HG03469 (cell line): ENCODE results near the gene OR13J1.
"Not testable (repeated sequence)": the region's sequence is repeated elsewhere in the genome, so short reads cannot be mapped to it uniquely, and the experiment has no call there.

Experiments used
- ATAC-seq: cut with Tn5 transposase; IDR thresholded peaks from one replicate; pipeline ENCODE4 v1.9.1; 2021; ENCODE audit warnings: mild to moderate bottlenecking, moderate library complexity, moderate number of reproducible peaks; ENCODE audit not compliant: unreplicated experiment

Gene OR13J1, protein sequence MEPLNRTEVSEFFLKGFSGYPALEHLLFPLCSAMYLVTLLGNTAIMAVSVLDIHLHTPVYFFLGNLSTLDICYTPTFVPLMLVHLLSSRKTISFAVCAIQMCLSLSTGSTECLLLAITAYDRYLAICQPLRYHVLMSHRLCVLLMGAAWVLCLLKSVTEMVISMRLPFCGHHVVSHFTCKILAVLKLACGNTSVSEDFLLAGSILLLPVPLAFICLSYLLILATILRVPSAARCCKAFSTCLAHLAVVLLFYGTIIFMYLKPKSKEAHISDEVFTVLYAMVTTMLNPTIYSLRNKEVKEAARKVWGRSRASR

DNA sequence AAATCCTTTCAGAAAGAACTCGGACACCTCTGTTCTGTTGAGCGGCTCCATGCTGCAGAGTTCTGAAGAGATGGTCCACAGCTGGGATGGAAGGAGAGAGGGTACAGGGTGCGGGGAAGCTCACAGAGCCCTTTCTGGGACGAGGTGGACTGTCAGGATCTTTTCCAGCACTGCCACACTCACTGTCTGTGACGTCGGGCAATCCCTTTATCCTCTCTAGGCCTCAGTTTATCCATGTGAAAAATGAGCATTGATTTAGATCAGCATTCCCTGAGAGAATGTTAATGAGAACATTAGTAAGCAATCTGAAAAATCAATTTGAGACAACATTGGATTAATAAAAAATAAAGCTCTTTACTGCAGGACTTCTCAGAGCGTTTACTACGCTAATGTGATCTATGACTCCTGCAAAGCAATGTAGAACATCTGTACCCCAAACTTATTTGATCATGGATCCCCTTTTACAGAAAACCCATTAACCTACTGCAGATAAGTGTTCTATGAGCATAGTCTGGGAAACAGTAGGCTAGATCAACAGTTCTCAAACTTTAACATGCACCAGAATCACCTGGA, at the start of gene OR13J1:
OR13J1 (minus strand) TSS at position 51 of the 573 bp plus-strand sequence; CDS start at position 51, 0 bp downstream.
- ATAC-seq: no peak

DNA sequence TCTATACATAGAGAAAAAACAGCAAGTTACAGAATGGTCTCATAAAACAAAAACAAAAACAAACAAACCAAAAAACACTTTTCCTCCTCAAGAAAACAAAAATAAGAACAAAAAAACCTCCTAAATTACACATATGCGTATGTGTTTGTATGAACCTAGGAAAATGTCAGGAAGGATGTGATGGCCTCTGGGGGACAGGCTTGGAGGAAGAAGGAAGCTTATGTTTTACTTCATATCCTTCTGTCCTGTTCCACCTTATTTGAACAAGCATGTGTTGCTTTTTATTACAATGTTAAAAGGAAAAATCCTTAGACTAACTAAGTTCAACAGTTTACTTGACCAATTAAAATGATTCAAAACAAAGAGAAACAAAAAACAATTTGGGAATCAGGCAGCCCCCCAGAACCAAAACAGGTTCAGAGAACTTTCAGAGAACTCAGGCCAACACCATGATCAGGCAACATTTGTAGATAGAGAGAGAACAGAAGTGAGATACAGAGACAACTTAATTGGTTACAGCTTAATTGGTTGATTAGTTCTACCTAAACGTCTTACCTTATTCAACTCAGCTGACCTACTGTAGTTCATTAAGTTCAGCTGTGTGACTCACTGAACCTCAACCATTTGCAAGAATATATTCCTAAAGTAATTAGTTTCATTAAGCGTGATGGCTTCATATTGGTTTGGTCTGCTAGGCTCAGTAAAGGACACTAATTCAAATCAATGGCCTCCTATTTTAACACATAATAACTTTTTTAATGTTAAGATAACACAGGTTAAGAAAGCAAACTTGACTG, 49.2 kb upstream of the OR13J1 start:
- ATAC-seq: no peak

DNA sequence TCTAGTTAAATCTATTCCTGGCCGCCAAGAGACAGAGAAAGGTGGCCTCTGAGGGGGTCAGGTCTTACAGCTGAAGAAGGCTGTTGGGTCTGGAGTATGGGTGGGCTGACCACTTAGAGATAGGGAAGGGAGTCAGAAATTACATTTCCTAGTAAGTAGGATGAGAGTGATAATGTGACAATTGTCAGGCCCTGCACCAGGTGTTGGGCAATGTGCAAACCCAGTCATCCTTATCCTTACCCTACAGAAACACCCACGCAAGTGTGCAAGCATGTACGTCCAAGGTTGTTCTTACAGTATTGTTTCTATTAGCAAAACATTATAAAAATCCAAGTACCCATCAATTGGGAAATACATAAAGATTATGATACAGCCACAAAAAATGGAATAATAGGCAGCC, 48.6 kb upstream of the OR13J1 start:
- no peak for ATAC-seq

DNA sequence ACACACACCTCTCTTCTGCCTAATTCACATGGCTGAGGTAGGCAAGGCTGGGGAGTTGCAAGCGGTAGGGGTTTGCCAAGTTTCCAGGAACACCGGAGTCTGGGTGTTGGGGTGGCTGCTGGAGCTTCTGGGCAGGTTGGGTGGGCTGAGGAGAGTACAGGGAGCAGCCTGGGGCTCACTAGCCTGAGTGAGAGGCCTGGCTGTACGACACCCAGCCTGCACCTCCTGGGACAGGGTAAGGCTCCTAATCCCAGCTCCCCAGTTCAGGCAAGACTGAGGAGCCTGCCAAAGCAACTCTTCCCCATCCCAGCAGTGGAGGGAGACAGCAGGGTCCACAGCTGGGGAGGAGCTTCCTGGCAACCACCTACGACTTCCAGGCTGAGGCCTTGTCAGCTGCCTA, 47.1 kb upstream of the OR13J1 start:
- ATAC-seq: no peak

DNA sequence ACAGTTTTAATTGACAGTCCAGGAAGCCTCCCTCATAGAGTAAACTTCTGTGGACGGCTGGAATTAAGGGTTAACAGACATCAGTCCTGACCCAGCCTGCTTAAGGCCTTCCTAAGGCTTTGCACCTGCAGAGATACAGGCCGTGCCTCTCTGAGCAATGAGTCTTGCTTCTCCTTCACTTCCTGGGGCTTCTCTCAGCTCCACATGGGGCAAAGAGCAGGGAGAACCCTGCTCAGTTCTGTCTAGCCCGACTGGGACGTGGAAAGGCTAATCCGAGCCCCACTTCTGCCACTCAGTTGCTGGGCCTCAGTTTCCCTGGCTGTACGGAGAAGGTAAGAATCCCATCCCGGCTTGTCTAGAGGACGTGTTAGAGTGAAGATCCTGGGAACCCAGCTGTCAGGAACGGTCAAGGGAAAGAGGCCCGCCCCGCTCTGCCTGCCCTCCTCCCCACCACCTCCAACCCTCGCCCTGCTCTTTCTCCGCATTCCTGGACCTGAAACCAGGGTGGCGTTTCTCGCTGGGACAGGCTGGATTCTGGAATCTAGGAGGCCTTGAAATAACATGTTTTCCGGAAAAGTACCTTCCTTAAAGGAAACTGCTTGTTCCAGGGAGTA, 45.6 kb upstream of the OR13J1 start:
- ATAC-seq: no peak

DNA sequence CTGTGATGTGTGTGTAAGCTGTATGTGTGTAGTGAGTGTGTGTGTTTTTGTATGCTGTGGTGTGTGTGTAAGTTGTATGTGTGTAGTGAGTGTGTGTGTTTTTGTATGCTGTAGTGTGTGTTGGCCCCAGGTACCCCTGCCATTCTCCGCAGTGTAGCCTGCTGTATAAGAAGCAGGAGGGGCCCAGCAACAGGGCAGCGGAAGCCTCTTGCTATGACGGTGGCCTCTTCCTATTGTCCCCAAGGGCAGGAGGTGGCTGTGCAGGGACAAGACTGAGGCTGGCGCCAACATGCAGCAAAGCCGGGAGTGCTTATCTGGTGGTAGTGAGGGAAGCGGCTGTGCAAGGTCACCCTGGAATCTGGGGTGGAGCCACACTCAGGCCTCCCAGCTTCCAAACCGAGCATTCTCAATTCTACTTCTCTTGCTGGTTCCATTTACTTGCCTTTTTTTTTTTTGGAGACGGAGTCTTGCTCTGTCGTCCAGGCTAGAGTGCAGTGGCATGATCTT, 44.2 kb upstream of the OR13J1 start:
- ATAC-seq: no peak

DNA sequence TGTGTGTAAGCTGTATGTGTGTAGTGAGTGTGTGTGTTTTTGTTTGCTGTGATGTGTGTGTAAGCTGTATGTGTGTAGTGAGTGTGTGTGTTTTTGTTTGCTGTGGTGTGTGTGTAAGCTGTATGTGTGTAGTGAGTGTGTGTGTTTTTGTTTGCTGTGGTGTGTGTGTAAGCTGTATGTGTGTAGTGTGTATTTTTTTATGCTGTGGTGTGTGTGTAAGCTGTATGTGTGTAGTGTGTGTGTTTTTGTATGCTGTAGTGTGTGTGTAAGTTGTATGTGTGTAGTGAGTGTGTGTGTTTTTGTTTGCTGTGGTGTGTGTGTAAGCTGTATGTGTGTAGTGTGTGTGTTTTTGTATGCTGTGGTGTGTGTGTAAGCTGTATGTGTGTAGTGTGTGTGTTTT, 43.2 kb upstream of the OR13J1 start:
- not testable (repeated sequence) for ATAC-seq

DNA sequence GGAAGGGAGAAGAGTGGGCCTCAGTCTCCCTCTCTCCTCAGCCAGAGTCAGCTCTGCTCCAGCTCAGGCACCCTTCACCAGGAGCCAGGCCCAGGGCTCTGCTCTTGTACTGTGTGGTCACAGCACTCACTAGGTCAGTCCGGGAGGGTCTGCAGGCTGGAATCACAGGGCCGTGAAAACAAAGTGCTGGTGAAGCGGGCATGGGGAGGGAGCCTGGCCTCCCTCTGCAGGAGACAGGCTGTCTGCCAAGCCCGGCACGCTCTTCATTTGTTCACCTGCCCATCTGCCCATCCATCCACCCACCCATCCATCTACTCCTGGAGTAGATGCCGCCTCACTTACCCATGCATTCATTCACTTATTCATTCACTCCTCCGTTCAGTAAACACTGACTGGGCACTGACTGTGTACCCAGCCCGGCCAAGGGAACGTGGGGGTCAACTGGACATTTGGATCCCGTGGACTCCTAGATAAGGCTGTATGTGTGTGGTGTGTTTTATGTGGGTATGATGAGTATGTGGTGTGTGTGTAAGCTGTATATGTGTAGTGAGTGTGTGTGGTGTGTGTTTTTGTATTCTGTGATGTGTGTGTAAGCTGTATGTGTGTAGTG, 42.7 kb upstream of the OR13J1 start:
- ATAC-seq: no peak

DNA sequence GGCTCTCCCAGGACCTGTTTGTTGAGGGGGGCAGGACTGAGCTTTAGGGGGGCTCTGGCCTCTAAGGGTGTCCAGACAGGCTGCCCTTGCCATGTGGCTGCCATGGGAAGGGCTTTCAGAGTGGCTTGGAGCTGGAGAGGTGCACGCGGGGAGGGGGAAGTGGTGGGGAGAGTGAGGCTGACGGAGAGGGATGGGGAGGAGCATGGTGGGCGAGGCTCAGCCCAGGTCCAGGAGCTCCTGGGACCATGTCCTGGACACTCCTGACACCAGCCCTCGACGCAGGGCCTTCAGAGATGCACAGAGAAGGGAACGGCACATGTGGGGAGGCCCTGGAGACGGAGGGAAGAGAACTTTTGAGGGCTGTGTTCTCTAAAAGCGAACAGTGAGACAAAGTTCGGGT, 41.5 kb upstream of the OR13J1 start:
- ATAC-seq: no peak

DNA sequence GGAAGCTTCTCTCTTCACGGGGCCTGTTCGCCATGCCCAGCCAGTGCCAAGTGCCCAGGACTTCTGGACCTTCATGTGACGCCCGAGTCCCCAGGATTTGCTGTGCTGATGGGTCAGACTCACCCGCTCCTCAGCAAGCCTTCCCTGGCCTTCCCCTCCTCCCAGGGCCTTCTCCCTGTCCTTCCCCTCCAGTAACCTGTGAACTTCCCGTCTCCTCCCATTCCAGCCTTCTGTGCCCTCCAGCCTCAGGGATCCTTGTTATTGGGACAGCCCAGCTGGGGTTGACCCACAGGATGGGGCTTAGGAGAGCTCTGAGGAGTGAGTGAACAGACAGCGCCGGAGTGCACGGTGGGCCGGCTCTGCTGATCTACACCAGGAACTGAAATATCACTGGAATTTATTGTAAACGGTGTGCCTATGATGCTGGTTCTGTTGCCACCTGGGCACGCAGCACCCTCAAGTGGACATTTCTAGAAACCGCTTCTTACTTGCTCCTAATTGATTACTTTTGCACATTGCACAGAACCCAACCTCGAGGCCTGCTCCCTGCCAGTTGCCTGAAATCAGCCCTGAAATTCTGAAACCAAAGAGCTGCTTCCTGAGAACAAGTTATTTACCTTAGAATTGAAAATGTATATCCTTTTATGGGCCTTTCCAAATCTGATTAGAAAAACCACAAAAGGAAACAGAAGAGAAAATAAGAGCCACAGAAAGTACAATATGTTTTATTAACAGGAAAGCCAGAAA, 40.6 kb upstream of the OR13J1 start:
- ATAC-seq: no peak

DNA sequence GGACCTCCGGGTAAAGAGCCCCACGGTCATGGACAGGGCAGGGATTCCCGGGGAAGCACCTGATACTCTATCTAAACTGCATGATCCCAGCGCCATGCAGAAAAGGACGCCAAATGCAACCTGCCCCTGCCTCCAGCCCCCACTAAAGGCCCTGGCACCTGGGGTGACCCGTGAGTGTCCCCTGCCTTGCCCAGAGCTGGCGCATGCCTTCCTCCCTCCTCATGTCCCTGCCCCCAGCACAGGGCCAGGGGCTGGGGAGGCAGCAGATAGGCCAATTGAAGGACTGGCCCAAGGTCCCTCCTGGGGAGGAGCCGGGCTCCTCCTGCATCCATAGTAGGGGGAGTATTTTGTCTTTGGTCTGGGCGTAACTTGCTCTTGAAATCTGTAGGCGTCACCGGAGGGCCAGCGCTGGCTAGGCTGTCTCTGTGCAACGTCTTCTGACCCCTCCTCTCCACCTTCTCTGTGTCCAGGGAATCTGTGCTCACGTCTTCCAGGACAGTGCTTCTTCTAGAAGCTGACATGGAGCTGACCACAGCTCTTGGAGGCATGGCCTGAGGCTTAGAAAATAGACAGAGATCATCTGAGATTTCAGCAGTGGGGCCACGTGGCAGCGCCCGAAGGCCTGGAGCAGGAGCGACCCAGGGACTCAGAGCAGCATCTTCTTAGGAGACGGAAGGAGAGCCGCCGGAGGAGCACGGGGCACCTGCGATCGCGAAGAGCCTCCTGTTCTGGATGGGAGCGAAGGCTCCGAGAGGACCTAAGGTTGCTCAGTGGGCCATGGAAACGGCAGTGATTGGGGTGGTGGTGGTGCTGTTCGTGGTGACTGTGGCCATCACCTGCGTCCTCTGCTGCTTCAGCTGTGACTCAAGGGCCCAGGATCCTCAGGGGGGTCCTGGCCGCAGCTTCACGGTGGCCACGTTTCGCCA, 39.7 kb upstream of the OR13J1 start:
- no peak for ATAC-seq

DNA sequence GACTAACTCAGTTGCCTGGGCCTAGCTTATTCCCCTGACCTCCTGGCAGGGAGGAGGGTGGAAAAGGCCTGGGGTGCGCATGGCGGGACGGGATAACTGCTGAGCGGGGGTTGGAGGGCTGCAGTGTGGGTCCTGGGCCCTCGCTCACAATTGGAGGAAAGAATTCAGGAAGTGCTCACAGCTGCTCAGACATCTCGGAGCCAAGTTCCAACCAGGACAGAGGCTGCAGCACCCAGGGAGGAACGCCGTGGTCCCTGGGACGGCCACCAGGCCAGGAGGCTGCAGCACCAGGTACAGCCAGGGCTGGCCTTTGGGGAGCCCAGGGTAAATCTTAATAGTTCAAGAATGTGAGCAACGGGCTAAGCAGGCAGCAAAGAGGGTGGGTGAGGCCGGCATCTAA, 39.1 kb upstream of the OR13J1 start, which contains the start of gene SPAAR:
SPAAR (plus strand) TSS at position 217 of the 400 bp plus-strand sequence. CDS start 974 bp downstream, outside the sequence.
- ATAC-seq: no peak

DNA sequence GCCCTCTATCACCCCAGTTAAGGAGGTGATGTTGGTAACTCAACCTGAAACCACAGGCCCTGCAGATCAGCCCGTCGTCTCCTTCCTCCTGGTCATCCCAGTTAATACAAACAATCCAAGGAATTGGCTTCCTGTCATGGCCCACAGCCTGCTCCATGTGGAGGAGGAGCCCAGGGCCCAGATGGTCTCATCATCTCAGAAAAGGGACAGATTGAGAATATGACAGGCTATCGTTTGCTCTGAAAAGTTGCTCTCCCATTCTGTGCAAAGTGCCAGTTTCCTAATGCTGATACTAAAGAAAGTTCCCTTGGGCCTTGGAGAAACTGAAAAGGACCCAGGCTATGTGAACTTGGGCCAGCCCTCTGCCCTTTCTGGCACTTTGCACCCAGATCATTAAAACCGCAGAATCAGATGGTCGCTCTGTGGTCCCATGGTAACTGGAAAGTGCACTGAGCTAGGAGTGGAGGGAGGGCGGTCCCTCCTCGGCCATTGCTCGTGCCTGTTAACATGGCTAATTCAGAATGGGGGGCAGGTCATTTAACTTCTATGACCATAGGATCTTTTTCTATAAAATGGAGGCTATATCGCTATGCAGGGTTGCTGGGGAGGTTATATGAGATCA, 38.4 kb upstream of the OR13J1 start:
- ATAC-seq: no peak

DNA sequence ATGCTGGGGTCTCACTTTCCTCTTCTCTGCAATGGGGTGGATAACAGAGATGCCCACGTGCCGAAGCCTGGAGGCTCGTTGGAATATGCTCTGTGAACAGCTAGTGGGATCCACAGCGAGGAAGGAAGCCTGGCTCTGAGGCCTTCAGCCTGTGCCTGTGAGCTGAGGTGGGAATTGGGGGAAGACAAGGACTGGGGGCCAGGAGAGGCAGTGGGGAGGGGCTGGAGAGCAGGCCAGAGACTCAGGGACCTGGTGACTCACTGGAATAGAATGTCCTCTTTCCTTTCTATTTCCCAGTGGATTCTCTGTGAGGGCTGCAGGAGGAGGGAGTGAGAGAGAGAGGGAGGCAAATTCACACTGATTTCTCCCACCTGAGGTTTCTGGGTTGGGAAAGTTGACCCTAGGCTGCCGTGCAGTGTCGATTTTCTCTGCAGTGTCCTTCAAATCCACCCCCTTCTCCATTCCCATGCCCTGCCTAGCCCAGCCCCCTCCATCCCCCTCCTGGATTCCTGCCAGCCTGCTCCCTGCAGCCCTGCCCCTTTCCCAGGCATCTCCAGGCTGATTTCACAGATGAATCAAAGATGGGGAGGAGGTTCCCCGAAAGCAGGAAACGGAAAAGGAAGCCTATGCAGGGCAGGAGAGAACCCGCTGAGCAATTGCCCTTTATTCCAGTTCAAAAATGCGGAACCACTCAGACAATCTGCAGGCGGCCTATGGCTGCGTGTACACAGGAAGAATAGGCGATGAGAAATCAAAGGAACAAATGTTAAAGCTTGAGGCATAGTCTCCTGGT, 37.7 kb upstream of the OR13J1 start:
- no peak for ATAC-seq

DNA sequence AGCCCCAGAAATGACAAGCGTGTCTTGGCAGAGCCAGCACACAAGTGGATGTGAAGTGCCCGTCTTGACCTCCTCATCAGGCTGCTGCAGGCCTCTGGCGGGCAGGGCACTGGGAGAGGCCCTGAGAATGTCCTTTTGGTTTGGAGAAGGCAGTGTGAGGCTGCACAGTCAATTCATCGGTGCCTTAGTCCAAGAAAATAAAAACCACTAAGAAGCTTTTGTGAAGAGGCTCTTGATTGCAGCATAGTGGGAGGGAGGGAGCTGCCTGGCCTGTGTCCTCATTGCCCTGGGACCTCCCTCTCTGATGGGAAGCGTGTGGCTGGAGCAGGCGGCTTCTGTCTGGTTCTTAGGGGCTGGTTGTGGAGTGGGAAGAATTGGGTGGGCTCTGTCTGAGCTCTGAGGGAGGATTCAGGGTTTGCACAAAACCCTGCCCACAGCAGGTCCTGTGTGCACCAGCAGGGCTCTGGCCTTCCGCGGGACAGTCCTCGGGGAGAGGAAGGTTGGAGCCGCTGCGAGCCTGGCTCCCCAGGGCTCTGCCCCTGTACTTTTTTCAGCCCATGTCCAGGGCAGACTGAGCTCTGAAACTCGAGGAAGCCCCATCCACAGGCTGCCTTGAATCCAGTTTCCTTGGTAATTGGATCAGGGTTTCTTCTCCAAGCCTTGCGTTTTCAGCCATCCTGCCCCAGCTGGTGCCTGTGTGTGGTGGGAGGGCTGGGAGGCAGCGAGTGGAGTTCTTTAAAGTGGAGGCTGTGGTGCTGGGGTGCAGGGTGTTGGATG, 36.9 kb upstream of the OR13J1 start:
- no peak for ATAC-seq

DNA sequence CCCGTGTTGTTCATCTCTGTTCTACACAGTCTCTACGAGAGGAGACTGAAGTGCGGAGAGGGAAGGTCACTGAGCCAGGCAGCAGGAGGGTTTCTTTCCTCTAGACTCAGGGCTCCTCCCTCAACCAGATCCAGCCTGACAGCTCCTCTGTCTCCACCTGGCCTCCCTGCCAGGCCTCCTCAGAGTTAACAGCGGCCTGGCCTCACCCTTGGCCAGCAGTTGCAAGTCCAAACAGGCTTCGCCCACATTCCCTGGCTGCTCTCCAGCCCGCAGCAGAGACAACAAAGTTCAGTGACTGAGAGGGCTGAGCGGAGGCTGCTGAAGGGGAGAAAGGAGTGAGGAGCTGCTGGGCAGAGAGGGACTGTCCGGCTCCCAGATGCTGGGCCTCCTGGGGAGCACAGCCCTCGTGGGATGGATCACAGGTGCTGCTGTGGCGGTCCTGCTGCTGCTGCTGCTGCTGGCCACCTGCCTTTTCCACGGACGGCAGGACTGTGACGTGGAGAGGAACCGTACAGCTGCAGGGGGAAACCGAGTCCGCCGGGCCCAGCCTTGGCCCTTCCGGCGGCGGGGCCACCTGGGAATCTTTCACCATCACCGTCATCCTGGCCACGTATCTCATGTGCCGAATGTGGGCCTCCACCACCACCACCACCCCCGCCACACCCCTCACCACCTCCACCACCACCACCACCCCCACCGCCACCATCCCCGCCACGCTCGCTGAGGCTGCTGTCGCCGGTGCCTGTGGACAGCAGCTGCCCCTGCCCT, 35.9 kb upstream of the OR13J1 start, which contains the start of gene HRCT1:
HRCT1 (plus strand) TSS at position 291 of the 768 bp plus-strand sequence; CDS start at position 377, 86 bp downstream.
- ATAC-seq: no peak
